Sigmoid colon (tissue), 4 donors: ENCODE results near the gene CCDC7.

Experiments
- CTCF ChIP-seq, 4 experiments: fragments of 450-650 bp in 3 of 4; fragments of 200-600 bp in 1 of 4; IDR thresholded peaks; one replicate each; pipeline ENCODE4 v1.5.1; 2016 to 2019; ENCODE audit warnings: antibody characterized with exemption in 4 of 4, mild to moderate bottlenecking in 3 of 4, moderate library complexity in 2 of 4
- EP300 ChIP-seq, 4 donors: sonication (generic); formaldehyde crosslinking; IDR thresholded peaks; one replicate each; pipeline ENCODE4 v1.6.1; 2017; ENCODE audit warnings: antibody characterized with exemption in 4 of 4
- POLR2A ChIP-seq, 2 donors: fragments of 450-650 bp; IDR thresholded peaks; one replicate each; pipeline ENCODE4 v1.6.1; 2016; ENCODE audit warnings: antibody characterized with exemption in 2 of 2, mild to moderate bottlenecking in 2 of 2, moderate library complexity in 2 of 2
- POLR2AphosphoS5 ChIP-seq, 4 donors: sonication (generic); formaldehyde crosslinking; IDR thresholded peaks; one replicate each; pipeline ENCODE4 v1.6.1; 2017; ENCODE audit warnings: antibody characterized with exemption in 4 of 4

GRCh38 chr10:32893916-32894664 lies 448.1 kb downstream of the CCDC7 start:
- TF ChIP-seq POLR2AphosphoS5 (IDR thresholded peaks at IDR 0.05) (no peak), POLR2A (IDR thresholded peaks at IDR 0.05) (no peak), CTCF (IDR thresholded peaks at IDR 0.05) (no peak), EP300 (IDR thresholded peaks at IDR 0.05) (no peak)
